Measurements from ENCODE around the gene CAMK1D.

Gene CAMK1D

DNA sequence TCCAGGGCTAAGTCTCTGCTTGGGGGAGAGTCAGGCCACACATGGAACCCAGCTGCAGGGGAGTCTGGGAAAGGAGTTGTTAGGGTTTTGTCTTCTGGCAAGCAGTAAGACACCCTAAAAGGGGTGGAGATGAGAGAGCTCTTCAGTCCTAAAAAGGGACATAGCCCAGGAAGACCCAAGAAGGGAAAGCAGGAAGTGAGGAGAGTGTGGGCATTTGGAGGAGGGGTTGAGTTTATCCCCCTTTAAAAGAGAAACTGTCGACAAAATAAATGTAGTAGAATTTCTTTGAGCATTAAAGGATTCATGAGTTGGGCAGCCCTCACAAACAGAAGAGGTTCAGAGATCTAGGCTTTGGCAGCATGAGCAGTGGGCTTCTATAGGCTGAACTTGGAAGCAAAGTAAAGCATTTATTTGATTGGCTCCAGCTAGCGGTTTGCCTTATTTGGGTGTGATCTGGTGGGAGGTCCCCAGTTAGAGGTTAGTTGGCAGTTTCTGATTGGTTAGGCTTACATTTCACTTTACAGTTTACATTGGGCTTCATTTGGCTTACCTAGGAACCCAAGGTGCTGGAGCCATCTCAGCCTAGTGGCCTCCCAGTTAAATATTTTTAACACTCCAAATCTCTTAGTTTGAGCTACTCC is 246.7 kb downstream of the CAMK1D start:
- Histone ChIP-seq H3K27me3 (ENCODE audit: control insufficient read depth, insufficient read depth, low read length) (no peaks in the 10 kb centered on the region), H3K9me3 (ENCODE audit: control insufficient read depth, low read length) (no peaks in the 10 kb centered on the region), H3K9ac (ENCODE audit: low read length) (no peak overlapping the region), H3K36me3 (ENCODE audit: control insufficient read depth, insufficient read depth, low read length) (no peaks in the 10 kb centered on the region), H3K4me3 (ENCODE audit: low read length) (no peak overlapping the region), H3K4me1 (ENCODE audit: control insufficient read depth, insufficient read depth, low read length) (no peaks in the 10 kb centered on the region)

DNA sequence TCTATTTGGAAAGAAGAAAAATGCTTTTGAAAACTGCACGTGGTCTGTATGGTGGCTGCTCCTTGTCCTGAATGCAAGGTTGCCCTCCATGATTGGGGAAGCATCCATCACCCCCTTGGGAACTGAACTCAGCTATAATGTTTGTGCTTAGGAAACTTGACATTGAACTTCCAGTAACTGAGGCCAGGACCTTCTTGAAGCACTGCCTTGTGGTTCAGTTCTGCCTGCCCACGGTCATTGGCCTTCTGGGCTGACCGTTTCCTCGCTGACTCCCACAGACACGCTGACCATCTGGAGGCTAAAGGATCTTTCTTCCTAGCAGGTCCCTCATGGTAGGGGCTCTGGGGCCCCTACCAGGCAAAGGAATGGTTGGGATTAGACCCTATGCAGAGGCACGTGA is 247.8 kb downstream of the CAMK1D start:
- H3K36me3 ChIP-seq (ENCODE audit: control insufficient read depth, insufficient read depth, low read length), result no peaks in the 10 kb centered on the region
- H3K4me1 ChIP-seq (ENCODE audit: control insufficient read depth, insufficient read depth, low read length), result no peaks in the 10 kb centered on the region
- no peaks in the 10 kb centered on the region for H3K27me3 ChIP-seq (ENCODE audit: control insufficient read depth, insufficient read depth, low read length)
- no peak overlapping the region for H3K4me3 ChIP-seq (ENCODE audit: low read length)
- no peaks in the 10 kb centered on the region for H3K9me3 ChIP-seq (ENCODE audit: control insufficient read depth, low read length)
- no peak overlapping the region for H3K9ac ChIP-seq (ENCODE audit: low read length)

DNA sequence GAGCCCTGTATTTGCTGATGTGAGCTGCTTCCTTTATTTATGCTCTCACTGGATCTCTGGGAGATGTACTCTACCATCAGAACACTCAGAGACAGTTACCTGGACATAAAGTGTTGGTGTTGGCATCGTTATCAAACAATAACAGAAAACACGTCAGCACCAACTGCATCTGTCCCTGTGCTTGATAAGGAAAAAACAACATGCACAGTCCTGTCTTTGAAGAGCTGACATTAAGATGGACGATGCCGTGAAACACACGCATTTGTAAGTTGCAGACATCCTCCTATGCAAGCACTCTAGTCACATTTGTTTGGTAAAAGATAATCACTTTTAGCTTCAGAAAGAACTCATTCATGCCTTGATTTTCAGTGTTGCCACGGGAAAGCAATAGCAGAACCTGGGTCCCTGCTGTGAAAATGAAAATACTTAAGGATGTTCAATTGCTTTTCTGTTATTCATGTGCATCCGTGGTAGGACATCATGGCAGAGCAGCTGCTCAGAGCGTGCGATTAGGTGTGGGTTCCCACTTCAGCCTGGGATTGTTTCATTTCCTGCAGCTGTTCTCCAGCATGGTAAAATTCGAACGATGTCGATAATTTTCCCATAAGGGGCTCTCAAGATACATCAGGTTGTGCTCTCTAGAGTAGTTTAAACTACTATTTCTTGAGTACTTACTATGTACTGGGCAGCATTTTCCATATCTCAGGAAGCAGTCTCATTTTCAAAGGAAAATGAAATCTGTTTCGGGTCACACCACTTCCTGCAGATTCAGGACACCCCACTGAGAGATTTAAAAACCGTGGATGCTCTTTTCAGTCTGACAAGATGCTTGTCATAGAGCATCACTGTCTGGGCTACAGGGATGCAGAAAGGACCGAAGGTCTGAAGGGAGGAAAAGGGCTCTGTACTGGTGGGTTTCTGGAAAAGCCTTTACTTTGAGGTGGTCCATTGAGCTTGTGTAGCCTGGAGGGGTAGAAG is 248.7 kb downstream of the CAMK1D start:
- no peaks in the 10 kb centered on the region for H3K4me1 ChIP-seq (ENCODE audit: control insufficient read depth, insufficient read depth, low read length)
- H3K9me3 ChIP-seq (ENCODE audit: control insufficient read depth, low read length), result no peaks in the 10 kb centered on the region
- H3K4me3 ChIP-seq (ENCODE audit: low read length), result no peak overlapping the region
- no peak overlapping the region for H3K9ac ChIP-seq (ENCODE audit: low read length)
- no peaks in the 10 kb centered on the region for H3K36me3 ChIP-seq (ENCODE audit: control insufficient read depth, insufficient read depth, low read length)
- H3K27me3 ChIP-seq (ENCODE audit: control insufficient read depth, insufficient read depth, low read length), result no peaks in the 10 kb centered on the region

DNA sequence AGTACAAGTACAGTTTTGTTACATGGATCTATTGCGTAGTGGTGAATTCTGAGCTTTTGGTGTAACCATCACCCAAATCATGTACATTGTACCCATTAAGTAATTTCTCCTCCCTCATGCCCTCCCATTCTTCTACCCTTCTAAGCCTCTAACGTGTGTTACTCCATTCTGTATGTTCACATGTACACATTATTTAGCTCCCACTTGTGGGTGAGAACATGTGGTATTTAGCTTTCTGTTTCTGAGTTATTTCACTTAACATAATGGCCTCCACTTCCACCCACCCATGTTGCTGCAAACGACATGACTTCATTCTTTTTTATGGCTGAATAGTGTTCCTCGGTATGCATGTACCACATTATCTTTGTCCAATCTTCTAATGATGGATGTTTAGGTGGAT is 251.3 kb downstream of the CAMK1D start:
- Histone ChIP-seq H3K36me3 (ENCODE audit: control insufficient read depth, insufficient read depth, low read length) (no peaks in the 10 kb centered on the region), H3K4me3 (ENCODE audit: low read length) (no peak overlapping the region), H3K4me1 (ENCODE audit: control insufficient read depth, insufficient read depth, low read length) (peaks cover 5% of the 10 kb centered on the region), H3K27me3 (ENCODE audit: control insufficient read depth, insufficient read depth, low read length) (no peaks in the 10 kb centered on the region), H3K9ac (ENCODE audit: low read length) (no peak overlapping the region), H3K9me3 (ENCODE audit: control insufficient read depth, low read length) (no peaks in the 10 kb centered on the region)

DNA sequence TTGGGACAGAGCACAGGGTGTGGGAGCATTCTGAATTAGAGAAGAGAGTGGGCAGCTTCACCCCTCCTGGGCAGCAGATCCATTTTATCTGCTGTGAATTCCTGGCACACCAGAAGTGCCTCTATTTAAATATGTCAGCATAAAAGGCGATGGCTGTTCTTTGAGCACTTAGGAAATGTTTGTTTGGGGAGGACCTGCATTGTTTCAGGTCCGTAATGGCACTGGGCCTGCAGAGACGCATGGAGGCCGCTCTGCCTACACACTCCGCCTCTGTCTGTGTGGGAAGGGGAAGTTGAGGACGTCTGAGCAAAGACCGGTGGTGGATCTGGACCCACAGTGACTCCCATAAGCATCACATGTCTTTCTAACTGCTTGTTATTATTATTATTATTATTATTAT is 253.2 kb downstream of the CAMK1D start:
- H3K4me1 ChIP-seq (ENCODE audit: control insufficient read depth, insufficient read depth, low read length), result peaks cover 13% of the 10 kb centered on the region
- H3K4me3 ChIP-seq (ENCODE audit: low read length), result no peak overlapping the region
- H3K27me3 ChIP-seq (ENCODE audit: control insufficient read depth, insufficient read depth, low read length), result no peaks in the 10 kb centered on the region
- H3K9me3 ChIP-seq (ENCODE audit: control insufficient read depth, low read length), result no peaks in the 10 kb centered on the region
- no peaks in the 10 kb centered on the region for H3K36me3 ChIP-seq (ENCODE audit: control insufficient read depth, insufficient read depth, low read length)
- H3K9ac ChIP-seq (ENCODE audit: low read length), result no peak overlapping the region

DNA sequence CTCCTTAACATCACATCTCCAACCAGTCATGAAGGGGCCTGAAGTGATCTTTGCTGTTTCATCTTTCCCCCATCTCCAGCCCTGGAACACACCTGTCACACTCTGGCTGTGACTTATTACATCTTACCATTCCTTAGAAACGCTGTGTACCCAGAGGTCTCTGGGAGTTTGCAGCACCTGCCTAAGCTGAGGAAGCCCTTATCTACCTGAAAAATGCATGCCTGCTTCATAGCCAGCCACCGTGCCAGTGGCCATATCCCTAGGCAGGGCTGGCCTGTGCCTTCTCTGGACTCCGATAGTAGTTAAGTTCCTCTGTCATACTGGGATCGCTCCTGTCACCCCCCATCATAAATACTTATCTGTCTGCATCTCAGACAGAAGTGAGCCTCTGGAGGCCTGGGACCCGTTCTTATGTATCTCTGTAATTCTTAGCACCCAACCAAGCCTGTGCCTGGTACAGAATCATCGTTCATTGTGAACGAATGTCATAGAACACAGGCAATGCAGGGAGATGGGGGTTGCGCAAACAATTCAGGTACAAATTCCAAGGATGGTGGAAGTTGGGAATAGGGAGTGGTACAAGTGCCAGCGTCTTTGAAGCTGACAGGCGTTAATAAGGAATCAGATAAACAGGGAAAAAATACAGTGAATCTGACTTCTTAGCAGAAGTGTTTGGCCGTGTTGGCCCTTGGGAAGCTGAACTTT is 254.6 kb downstream of the CAMK1D start:
- Histone ChIP-seq H3K9ac (ENCODE audit: low read length) (no peak overlapping the region), H3K9me3 (ENCODE audit: control insufficient read depth, low read length) (no peaks in the 10 kb centered on the region), H3K27me3 (ENCODE audit: control insufficient read depth, insufficient read depth, low read length) (no peaks in the 10 kb centered on the region), H3K4me3 (ENCODE audit: low read length) (no peak overlapping the region), H3K4me1 (ENCODE audit: control insufficient read depth, insufficient read depth, low read length) (peaks cover 13% of the 10 kb centered on the region), H3K36me3 (ENCODE audit: control insufficient read depth, insufficient read depth, low read length) (no peaks in the 10 kb centered on the region)

DNA sequence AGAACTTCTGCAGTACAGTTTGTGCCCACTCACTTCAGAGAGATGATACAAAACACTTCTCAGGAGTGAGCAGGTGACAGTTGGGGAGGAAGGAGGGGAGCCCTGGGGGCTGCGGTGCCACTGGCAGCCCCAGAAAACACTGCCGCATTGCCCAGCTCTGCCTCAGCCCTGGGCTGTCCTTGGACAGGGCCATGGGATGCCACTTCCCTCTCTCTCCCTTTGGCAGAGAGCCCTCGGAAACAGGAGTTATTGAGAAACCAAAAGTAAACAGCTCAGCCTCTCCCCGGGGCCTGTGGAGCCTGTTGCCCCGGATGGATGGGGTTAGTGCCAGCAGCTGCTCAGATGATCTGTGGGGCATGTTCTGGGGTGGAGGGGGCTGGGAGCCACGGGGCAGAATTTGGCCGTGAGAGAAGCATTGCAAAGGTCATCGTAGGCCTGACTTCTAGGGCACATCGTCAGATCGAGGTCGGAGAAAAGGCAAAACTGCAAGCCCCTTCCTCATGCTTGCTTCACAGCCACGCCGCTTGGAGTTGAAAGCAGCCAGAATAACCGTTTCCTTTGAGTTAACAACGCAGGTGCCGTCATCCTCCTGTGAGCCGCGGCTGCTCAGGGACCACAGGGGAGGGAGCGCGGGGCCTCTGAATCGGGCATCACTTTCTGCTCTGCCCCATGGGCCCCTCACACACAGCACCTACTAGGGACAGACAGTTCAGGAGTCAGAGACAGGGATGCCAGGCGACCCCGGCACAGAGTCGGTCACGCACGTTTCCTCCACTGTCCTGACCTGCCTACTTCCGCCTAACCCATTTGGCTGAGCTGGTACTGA is 256.4 kb downstream of the CAMK1D start:
- no peaks in the 10 kb centered on the region for H3K36me3 ChIP-seq (ENCODE audit: control insufficient read depth, insufficient read depth, low read length)
- H3K4me3 ChIP-seq (ENCODE audit: low read length), result peak overlapping the region; percentile 32
- peak overlapping the region; percentile 44 for H3K9ac ChIP-seq (ENCODE audit: low read length)
- no peaks in the 10 kb centered on the region for H3K9me3 ChIP-seq (ENCODE audit: control insufficient read depth, low read length)
- no peaks in the 10 kb centered on the region for H3K27me3 ChIP-seq (ENCODE audit: control insufficient read depth, insufficient read depth, low read length)
- peaks cover 13% of the 10 kb centered on the region for H3K4me1 ChIP-seq (ENCODE audit: control insufficient read depth, insufficient read depth, low read length)

DNA sequence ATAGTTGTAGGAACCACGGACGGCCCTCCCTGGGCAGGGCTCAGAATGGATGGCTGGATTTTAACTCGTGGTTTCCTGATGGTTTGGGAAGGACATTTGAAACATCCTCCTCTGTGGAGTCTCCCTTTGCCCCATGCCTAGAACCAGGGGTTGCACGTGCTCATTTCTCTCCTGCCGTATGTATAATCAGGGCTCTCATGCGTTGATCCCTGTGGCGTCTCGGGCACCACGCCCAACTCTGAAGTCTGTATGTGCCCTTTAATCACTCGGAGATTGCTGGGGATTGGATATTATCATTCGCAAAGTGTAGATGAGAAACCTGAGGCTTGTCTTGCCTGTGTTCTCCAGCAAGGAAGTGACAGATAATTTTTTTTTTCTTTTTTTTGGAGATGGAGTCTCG is 257.1 kb downstream of the CAMK1D start:
- Histone ChIP-seq H3K36me3 (ENCODE audit: control insufficient read depth, insufficient read depth, low read length) (no peaks in the 10 kb centered on the region), H3K27me3 (ENCODE audit: control insufficient read depth, insufficient read depth, low read length) (no peaks in the 10 kb centered on the region), H3K9me3 (ENCODE audit: control insufficient read depth, low read length) (no peaks in the 10 kb centered on the region), H3K4me1 (ENCODE audit: control insufficient read depth, insufficient read depth, low read length) (peaks cover 13% of the 10 kb centered on the region), H3K4me3 (ENCODE audit: low read length) (no peak overlapping the region), H3K9ac (ENCODE audit: low read length) (no peak overlapping the region)

DNA sequence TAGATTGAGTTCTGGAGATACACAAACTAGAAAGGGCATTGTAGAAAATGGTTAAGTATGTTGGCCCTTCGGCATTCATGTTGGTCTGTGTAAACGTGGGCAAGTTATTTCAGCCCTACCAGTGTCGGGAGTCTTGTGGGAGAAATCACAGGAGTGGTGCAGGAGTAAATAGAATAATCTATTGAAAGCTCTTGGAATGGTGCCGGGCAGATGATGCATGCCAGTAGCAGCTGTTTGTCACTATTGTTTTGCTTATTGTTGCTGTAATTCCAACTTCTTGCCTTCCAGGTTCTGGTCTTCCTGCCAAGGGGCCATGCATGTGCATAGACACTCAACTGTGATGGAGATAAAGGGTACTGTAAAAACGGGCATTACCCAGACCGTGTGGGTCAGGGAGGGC is 259.4 kb downstream of the CAMK1D start:
- H3K9ac ChIP-seq (ENCODE audit: low read length), result no peak overlapping the region

DNA sequence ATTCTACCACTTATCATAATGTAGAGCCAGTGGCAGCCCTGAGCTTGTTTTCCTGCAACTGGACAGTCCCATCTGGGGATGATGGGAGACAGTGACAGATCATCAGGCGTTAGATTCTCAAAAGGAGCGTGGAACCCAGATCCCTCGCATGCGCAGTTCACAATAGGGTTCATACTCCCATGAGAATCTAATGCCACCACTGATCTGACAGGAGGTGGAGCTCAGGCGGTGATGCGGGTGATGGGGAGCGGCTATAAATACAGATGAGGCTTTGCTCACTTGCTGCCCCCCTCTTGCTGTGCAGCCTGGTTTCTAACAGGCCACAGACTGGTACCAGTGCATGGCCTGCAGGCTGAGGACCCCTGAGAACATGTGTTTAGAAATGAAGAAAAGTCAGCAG is 260.1 kb downstream of the CAMK1D start:
- no peak overlapping the region for H3K4me3 ChIP-seq (ENCODE audit: low read length)
- H3K27me3 ChIP-seq (ENCODE audit: control insufficient read depth, insufficient read depth, low read length), result no peaks in the 10 kb centered on the region
- no peaks in the 10 kb centered on the region for H3K9me3 ChIP-seq (ENCODE audit: control insufficient read depth, low read length)
- H3K9ac ChIP-seq (ENCODE audit: low read length), result no peak overlapping the region
- no peaks in the 10 kb centered on the region for H3K36me3 ChIP-seq (ENCODE audit: control insufficient read depth, insufficient read depth, low read length)
- H3K4me1 ChIP-seq (ENCODE audit: control insufficient read depth, insufficient read depth, low read length), result peaks cover 13% of the 10 kb centered on the region

More for the DNA sequence above, 259.4 kb downstream of the CAMK1D start:
- H3K4me3 ChIP-seq (ENCODE audit: low read length), result no peak overlapping the region
- peaks cover 13% of the 10 kb centered on the region for H3K4me1 ChIP-seq (ENCODE audit: control insufficient read depth, insufficient read depth, low read length)
- no peaks in the 10 kb centered on the region for H3K9me3 ChIP-seq (ENCODE audit: control insufficient read depth, low read length)
- no peaks in the 10 kb centered on the region for H3K36me3 ChIP-seq (ENCODE audit: control insufficient read depth, insufficient read depth, low read length)
- H3K27me3 ChIP-seq (ENCODE audit: control insufficient read depth, insufficient read depth, low read length), result no peaks in the 10 kb centered on the region

DNA sequence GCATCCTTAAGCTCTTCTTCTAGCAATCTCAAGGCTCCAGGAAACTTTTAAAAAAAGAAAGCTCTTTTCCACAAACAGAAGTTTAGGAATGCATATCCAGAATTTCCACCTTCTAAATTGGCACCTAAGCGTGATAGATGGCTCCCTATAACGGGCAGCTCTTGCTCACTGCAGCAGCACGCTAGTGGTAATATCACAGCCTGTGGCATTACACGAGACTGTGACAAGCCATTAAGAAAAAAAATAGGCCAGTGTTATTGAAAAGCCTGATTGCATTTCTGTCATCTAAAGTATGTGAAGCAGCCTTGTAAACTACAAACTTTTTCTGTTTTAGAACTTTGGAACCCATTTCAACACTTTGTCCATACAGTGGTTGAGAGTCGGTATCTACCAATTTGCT is 263.8 kb downstream of the CAMK1D start:
- Histone ChIP-seq H3K4me3 (ENCODE audit: low read length) (no peak overlapping the region), H3K27me3 (ENCODE audit: control insufficient read depth, insufficient read depth, low read length) (no peaks in the 10 kb centered on the region), H3K4me1 (ENCODE audit: control insufficient read depth, insufficient read depth, low read length) (no peaks in the 10 kb centered on the region), H3K9me3 (ENCODE audit: control insufficient read depth, low read length) (no peaks in the 10 kb centered on the region), H3K36me3 (ENCODE audit: control insufficient read depth, insufficient read depth, low read length) (no peaks in the 10 kb centered on the region), H3K9ac (ENCODE audit: low read length) (no peak overlapping the region)
